HepG2 (cell line): Measurements from ENCODE around the gene FBXW2. TPM values are rescaled to one million over a fixed set of nuclear protein-coding genes. Genes with fewer than 3 reads are reported as not detected.

Source experiments
- ATAC-seq: fragments of 200-7000 bp; cut with Tn5 transposase; 3 replicates; pipeline ENCODE4 v1.9.1; 2020; ENCODE audit warnings: mild to moderate bottlenecking, moderate library complexity
- BruUV-seq: library from RNA; stranded (reverse); fragments of 400-500 nt; replicated peaks from 2 replicates; lab custom pipeline; 2021; lab: Mats Ljungman, UMichigan
- CTCF ChIA-PET: fragments of 300-600 bp; formaldehyde crosslinking; extraction: SDS; loops from one replicate; lab custom pipeline; 2021; ENCODE audit warnings: low total read pairs, inconsistent platforms, low intra/inter-chr PET ratio; lab: Yijun Ruan, JAX
- POLR2A ChIA-PET: fragments of 350-600 bp; sonication (Branson Sonifier 250); formaldehyde crosslinking; loops from one replicate; lab custom pipeline; 2020; ENCODE audit warnings: antibody characterized with exemption, inconsistent platforms; lab: Yijun Ruan, JAX
- DNase-seq: peaks from one replicate; pipeline ENCODE4 v3.0.0-alpha.2; 2015; ENCODE audit warnings: low spot score
- FAIRE-seq: peaks from 3 replicates; lab custom pipeline; 2011; peaks lifted over from hg19 to GRCh38; lab: Jason Lieb, UNC
- H2AFZ ChIP-seq: one replicate; pipeline ENCODE4 v1.6.1; 2011; ENCODE audit warnings: low read length, inconsistent platforms
- H3K27ac ChIP-seq: fragments of 300-600 bp; 3 replicates; pipeline ENCODE4 v1.8.0; 2011; ENCODE audit warnings: mixed run types, mild to moderate bottlenecking, mixed read lengths, low read length, inconsistent platforms; ENCODE audit not compliant: insufficient read depth; ENCODE audit errors: extremely low read length
- H3K27me3 ChIP-seq, 2 experiments: fragments of 200-600 bp in 1 of 2; 2 replicates in 1 of 2; 3 replicates in 1 of 2; pipeline versions ENCODE4 v1.6.0 to v1.8.0; 2011; ENCODE audit warnings: low read length in 2 of 2, mild to moderate bottlenecking in 2 of 2, moderate library complexity in 2 of 2, inconsistent platforms in 1 of 2; ENCODE audit not compliant: insufficient read depth in 2 of 2, control insufficient read depth in 1 of 2
- H3K36me3 ChIP-seq, 2 experiments: fragments of 200-600 bp in 1 of 2; replicated peaks in 1 of 2; 2 replicates in 1 of 2; 3 replicates in 1 of 2; pipeline versions ENCODE4 v1.5.1 to v1.8.0; 2011; ENCODE audit warnings: low read length in 2 of 2, inconsistent platforms in 1 of 2; ENCODE audit not compliant: insufficient read depth in 2 of 2, control insufficient read depth in 1 of 2
- H3K4me1 ChIP-seq: 2 replicates; pipeline ENCODE4 v1.5.1; 2012; ENCODE audit warnings: low read length, inconsistent platforms; ENCODE audit not compliant: insufficient read depth
- H3K4me2 ChIP-seq: 2 replicates; pipeline ENCODE4 v1.6.0; 2011; ENCODE audit warnings: low read depth, low read length, inconsistent platforms
- H3K4me3 ChIP-seq, 3 experiments: fragments of 200-600 bp in 1 of 3; sonication (generic), shearing (Covaris generic) in 1 of 3; replicated peaks in 1 of 3; 2 replicates each; pipeline ENCODE4 v1.5.1; 2011 to 2016; ENCODE audit warnings: low read length in 3 of 3, inconsistent platforms in 2 of 3, low read depth in 2 of 3, mild to moderate bottlenecking in 2 of 3, control low read depth in 1 of 3, mixed read lengths in 1 of 3; ENCODE audit not compliant: insufficient read depth in 1 of 3
- H3K79me2 ChIP-seq: one replicate; pipeline ENCODE4 v1.6.1; 2011; ENCODE audit warnings: low read length, inconsistent platforms; ENCODE audit not compliant: insufficient read depth
- H3K9ac ChIP-seq: 2 replicates; pipeline ENCODE4 v1.6.0; 2011; ENCODE audit warnings: mild to moderate bottlenecking, low read depth, low read length, inconsistent platforms; ENCODE audit not compliant: insufficient read depth
- H3K9me3 ChIP-seq: 2 replicates; pipeline ENCODE4 v1.5.1; 2012; ENCODE audit warnings: mild to moderate bottlenecking, low read length
- H4K20me1 ChIP-seq: 2 replicates; pipeline ENCODE4 v1.6.0; 2011; ENCODE audit warnings: inconsistent platforms, mild to moderate bottlenecking, low read length, moderate library complexity; ENCODE audit not compliant: insufficient read depth
- HINFP ChIP-seq: sonication (generic); formaldehyde crosslinking; IDR thresholded peaks from 2 replicates; pipeline ENCODE4 v1.4.0; 2020; ENCODE audit warnings: low read depth, mild to moderate bottlenecking, missing genetic modification reagents
- HMGA1 ChIP-seq: sonication (generic); formaldehyde crosslinking; conservative IDR thresholded peaks from 2 replicates; pipeline ENCODE4 v1.4.0; 2020; ENCODE audit warnings: missing genetic modification reagents
- KAT2B ChIP-seq: fragments of 150-350 bp; IDR thresholded peaks from 2 replicates; pipeline ENCODE4 v1.6.1; 2014; ENCODE audit warnings: low read depth, low read length, borderline replicate concordance
- SAFB2 ChIP-seq: sonication (generic); formaldehyde crosslinking; IDR thresholded peaks from 2 replicates; pipeline ENCODE4 v1.5.1; 2020; ENCODE audit warnings: missing genetic modification reagents, low read depth, mild to moderate bottlenecking, borderline replicate concordance
- SMARCC2 ChIP-seq: fragments of 450-650 bp; IDR thresholded peaks from 2 replicates; pipeline ENCODE4 v1.6.1; 2017; ENCODE audit warnings: antibody characterized with exemption, mild to moderate bottlenecking
- SP140L ChIP-seq: sonication (generic); formaldehyde crosslinking; IDR thresholded peaks from 2 replicates; pipeline ENCODE4 v1.4.0; 2020; ENCODE audit warnings: missing genetic modification reagents, borderline replicate concordance
- WGBS: methylation state at CpG from one replicate; pipeline ENCODE4 v1.1.6; 2017; ENCODE audit warnings: low lambda C conversion rate; 5-methylcytosine and 5-hydroxymethylcytosine counted together
- in situ Hi-C: cut with HindIII; loops from 2 replicates; pipeline ENCODE4 v1.10.0; 2017; ENCODE audit warnings: low pct_unique_long_range_greater_than_20kb; ENCODE audit not compliant: extremely low pct_ligation_motif_present
- intact Hi-C: fragments of 100-400 bp; cut with micrococcal nuclease; formaldehyde crosslinking; loops from one replicate; pipeline ENCODE4 v1.10.0; 2022; ENCODE audit not compliant: unreplicated experiment
- polyA plus RNA-seq, 8 experiments: library from polyadenylated mRNA; depleted of rRNA in 3 of 8; stranded (reverse) in 7 of 8; unstranded in 1 of 8; fragments of >200 nt; fragmentation: Illumina TruSeq in 4 of 8; extraction: Trizol in 4 of 8; gene quantifications; 2 replicates each; pipeline versions ENCODE4 v1.2.1 to v1.2.3, GENCODE V29; 2011 to 2016; ENCODE audit warnings: low read depth in 4 of 8, missing spikeins in 1 of 8, mixed read lengths in 1 of 8; ENCODE audit not compliant: insufficient read depth in 1 of 8
- total RNA-seq, 5 experiments: library from RNA; depleted of rRNA; stranded (reverse); fragments of >200 nt; fragmentation: Illumina TruSeq; extraction: Trizol; gene quantifications; 2 replicates each; pipeline ENCODE4 v1.2.3, GENCODE V29; 2016; ENCODE audit warnings: low read depth in 1 of 5
- TF ChIP-seq, protein P1 (sequence below): sonication (generic); formaldehyde crosslinking; IDR thresholded peaks from one replicate; pipeline ENCODE4 v1.5.1; 2020; ENCODE audit warnings: mild to moderate bottlenecking, missing genetic modification reagents; ENCODE audit errors: not compliant biosample characterization

Gene FBXW2
- total and polyA plus RNA-seq, 2 of the 13 experiments (the other 11 are each of a cell fraction or from before 2014, with no cell fraction given) = 35.4 to 43.1 TPM

GRCh38 chr9:120775859-120776258 is 17.4 kb downstream of the FBXW2 start:
- DNase-seq = no peak
- BruUV-seq = no TSS peak

More at GRCh38 chr9:120775859-120776258, 17.4 kb downstream of the FBXW2 start:
- CTCF ChIA-PET = no interaction called here
- H3K4me1 ChIP-seq = peaks cover 42% of the 10 kb centered on the region
- no peak overlapping the region for H3K27ac ChIP-seq
- POLR2A ChIA-PET = no interaction called here
- no peak overlapping the region for H3K4me3 ChIP-seq
- ATAC-seq = no peak
- H3K27me3 ChIP-seq = no peaks in the 10 kb centered on the region
- 99% methylated on average over 5 of the region's 5 CpGs for WGBS
- FAIRE-seq = no peak
- H3K36me3 ChIP-seq = peaks cover 5 to 43% of the 10 kb centered on the region in 2 experiments
- in situ Hi-C loops = no loop called here
- TF ChIP-seq, protein P1, sequence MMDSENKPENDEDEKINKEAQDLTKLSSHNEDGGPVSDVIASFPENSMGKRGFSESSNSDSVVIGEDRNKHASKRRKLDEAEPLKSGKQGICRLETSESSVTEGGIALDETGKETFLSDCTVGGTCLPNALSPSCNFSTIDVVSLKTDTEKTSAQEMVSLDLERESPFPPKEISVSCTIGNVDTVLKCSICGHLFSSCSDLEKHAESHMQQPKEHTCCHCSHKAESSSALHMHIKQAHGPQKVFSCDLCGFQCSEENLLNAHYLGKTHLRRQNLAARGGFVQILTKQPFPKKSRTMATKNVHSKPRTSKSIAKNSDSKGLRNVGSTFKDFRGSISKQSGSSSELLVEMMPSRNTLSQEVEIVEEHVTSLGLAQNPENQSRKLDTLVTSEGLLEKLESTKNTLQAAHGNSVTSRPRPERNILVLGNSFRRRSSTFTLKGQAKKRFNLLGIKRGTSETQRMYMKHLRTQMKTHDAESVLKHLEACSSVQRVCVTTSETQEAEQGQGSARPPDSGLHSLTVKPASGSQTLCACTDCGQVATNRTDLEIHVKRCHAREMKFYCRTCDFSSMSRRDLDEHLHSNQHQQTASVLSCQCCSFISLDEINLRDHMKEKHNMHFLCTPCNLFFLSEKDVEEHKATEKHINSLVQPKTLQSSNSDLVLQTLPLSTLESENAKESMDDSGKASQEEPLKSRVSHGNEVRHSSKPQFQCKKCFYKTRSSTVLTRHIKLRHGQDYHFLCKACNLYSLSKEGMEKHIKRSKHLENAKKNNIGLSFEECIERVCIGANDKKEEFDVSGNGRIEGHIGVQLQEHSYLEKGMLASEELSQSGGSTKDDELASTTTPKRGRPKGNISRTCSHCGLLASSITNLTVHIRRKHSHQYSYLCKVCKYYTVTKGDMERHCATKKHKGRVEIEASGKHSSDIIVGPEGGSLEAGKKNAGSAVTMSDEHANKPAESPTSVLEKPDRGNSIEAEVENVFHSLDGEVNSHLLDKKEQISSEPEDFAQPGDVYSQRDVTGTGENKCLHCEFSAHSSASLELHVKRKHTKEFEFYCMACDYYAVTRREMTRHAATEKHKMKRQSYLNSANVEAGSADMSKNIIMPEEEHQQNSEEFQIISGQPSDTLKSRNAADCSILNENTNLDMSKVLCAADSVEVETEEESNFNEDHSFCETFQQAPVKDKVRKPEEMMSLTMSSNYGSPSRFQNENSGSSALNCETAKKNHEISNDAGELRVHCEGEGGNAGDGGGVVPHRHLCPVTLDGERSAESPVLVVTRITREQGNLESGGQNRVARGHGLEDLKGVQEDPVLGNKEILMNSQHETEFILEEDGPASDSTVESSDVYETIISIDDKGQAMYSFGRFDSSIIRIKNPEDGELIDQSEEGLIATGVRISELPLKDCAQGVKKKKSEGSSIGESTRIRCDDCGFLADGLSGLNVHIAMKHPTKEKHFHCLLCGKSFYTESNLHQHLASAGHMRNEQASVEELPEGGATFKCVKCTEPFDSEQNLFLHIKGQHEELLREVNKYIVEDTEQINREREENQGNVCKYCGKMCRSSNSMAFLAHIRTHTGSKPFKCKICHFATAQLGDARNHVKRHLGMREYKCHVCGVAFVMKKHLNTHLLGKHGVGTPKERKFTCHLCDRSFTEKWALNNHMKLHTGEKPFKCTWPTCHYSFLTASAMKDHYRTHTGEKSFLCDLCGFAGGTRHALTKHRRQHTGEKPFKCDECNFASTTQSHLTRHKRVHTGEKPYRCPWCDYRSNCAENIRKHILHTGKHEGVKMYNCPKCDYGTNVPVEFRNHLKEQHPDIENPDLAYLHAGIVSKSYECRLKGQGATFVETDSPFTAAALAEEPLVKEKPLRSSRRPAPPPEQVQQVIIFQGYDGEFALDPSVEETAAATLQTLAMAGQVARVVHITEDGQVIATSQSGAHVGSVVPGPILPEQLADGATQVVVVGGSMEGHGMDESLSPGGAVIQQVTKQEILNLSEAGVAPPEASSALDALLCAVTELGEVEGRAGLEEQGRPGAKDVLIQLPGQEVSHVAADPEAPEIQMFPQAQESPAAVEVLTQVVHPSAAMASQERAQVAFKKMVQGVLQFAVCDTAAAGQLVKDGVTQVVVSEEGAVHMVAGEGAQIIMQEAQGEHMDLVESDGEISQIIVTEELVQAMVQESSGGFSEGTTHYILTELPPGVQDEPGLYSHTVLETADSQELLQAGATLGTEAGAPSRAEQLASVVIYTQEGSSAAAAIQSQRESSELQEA (CRISPR knock-in tag) = no peak
- TF ChIP-seq HINFP (no peak), SMARCC2 (no peak), KAT2B (no peak), SAFB2 (CRISPR knock-in tag) (no peak), SP140L (CRISPR knock-in tag) (no peak), HMGA1 (CRISPR knock-in tag) (no peak)
- no peak overlapping the region for H3K4me2 ChIP-seq
- peaks cover 16% of the 10 kb centered on the region for H3K79me2 ChIP-seq
- H4K20me1 ChIP-seq = no peaks in the 10 kb centered on the region
- no peak overlapping the region for H3K9ac ChIP-seq
- no peak overlapping the region for H2AFZ ChIP-seq
- H3K9me3 ChIP-seq = no peaks in the 10 kb centered on the region
- intact Hi-C loops = no loop called here
